Esophagus muscularis mucosa (tissue), 4 donors: ENCODE measurements around the gene APOL3.

ENCODE experiments used
- EP300 ChIP-seq: sonication (generic); formaldehyde crosslinking; IDR thresholded peaks from one replicate; pipeline ENCODE4 v1.6.1; 2017; ENCODE audit warnings: antibody characterized with exemption
- POLR2A ChIP-seq: fragments of 450-650 bp; IDR thresholded peaks from one replicate; pipeline ENCODE4 v1.6.1; 2017; ENCODE audit warnings: antibody characterized with exemption, moderate library complexity, mild to moderate bottlenecking, low read depth
- POLR2AphosphoS5 ChIP-seq, 2 donors: sonication (generic); formaldehyde crosslinking; IDR thresholded peaks; one replicate each; pipeline ENCODE4 v1.6.1; 2017; ENCODE audit warnings: antibody characterized with exemption in 2 of 2
- TF ChIP-seq, protein P1 (sequence below), 3 experiments: fragments of 200-600 bp in 2 of 3; fragments of 450-650 bp in 1 of 3; sonication (generic) in 2 of 3; IDR thresholded peaks; one replicate each; pipeline ENCODE4 v1.5.1; 2017 to 2019; ENCODE audit warnings: antibody characterized with exemption in 3 of 3, mild to moderate bottlenecking in 2 of 3, moderate library complexity in 1 of 3

DNA sequence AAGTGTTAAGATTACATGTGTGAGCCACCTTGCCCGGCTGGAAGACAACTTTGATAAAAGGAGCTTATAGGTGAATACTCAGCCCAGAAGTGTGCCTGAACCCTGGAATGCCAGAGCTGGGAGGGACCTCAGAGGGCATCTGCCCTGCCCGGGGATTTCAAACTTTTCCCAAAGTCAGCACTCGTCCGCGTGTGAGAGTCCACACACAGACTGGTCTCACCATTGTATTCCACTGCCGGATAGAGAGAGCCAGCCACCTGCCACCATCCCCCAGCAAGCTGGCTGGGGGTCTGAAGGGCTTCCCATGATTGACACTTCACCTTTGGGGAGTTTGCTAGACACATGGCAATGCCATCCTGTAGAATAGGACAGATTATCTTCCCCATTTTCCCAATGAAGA lies 49.2 kb downstream of the APOL3 start:
- TF ChIP-seq, protein P1, sequence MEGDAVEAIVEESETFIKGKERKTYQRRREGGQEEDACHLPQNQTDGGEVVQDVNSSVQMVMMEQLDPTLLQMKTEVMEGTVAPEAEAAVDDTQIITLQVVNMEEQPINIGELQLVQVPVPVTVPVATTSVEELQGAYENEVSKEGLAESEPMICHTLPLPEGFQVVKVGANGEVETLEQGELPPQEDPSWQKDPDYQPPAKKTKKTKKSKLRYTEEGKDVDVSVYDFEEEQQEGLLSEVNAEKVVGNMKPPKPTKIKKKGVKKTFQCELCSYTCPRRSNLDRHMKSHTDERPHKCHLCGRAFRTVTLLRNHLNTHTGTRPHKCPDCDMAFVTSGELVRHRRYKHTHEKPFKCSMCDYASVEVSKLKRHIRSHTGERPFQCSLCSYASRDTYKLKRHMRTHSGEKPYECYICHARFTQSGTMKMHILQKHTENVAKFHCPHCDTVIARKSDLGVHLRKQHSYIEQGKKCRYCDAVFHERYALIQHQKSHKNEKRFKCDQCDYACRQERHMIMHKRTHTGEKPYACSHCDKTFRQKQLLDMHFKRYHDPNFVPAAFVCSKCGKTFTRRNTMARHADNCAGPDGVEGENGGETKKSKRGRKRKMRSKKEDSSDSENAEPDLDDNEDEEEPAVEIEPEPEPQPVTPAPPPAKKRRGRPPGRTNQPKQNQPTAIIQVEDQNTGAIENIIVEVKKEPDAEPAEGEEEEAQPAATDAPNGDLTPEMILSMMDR (IDR thresholded peaks at IDR 0.05), result no peak
- TF ChIP-seq EP300 (no peak), POLR2A (no peak), POLR2AphosphoS5 (IDR thresholded peaks at IDR 0.05) (no peak)
